ENCODE results near the gene LSAMP. TPM values are rescaled to one million over a fixed set of nuclear protein-coding genes. Genes with fewer than 3 reads are reported as not detected.

LSAMP gene
- total and polyA plus RNA-seq, 5 donors from 2014 or later = not detected

DNA sequence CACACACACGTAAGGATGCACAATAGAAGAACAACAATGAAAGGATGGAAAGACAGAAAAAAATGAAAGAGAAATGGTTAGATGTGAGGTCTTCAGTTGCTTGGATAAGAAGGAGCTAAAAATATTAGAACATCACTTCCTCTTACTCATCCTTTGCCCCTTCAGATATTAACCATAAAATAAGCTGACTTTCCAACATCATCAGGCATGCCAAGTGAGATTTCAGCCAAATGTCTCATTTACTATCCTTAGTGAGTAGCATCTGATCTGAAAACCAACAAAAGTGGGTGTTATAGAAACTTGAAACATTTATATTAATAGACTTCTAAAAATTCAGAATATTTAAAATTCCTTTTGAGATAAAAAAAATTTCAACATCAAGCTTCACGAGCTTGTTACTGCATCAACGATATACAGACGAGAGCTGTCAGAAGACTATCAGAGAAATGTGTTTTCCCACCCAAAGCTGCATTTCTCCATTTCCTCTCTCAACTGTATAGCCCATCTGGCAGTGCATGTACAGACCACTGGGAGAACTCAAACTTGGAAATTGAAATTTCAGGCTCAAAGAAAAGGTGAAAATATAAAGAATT lies 25.4 kb upstream of the LSAMP start:
- Mint-ChIP-seq H3K4me3 (no peak overlapping the region), H3K36me3 (no peaks in the 10 kb centered on the region), H3K27me3 (no peaks in the 10 kb centered on the region), H3K9me3 (peaks cover 0 to 19% (median 5%) of the 10 kb centered on the region in 7 donors), H3K4me1 (no peaks in the 10 kb centered on the region), H3K27ac (no peak overlapping the region)
- no peak for ATAC-seq (ENCODE audit: low read depth in 2 of 2)
- Histone ChIP-seq H3K36me3 (ENCODE audit: control insufficient read depth, insufficient read depth, low read length) (no peaks in the 10 kb centered on the region), H3K4me1 (ENCODE audit: control insufficient read depth, insufficient read depth, low read length, poor library complexity, severe bottlenecking) (no peaks in the 10 kb centered on the region), H3K27ac (ENCODE audit: insufficient read depth, low read length, poor library complexity, severe bottlenecking) (no peak overlapping the region), H3K9me3 (ENCODE audit: control insufficient read depth in 2 of 2, low read length in 2 of 2) (no peaks in the 10 kb centered on the region), H3K4me3 (ENCODE audit: low read depth, low read length) (no peak overlapping the region), H3K27me3 (ENCODE audit: control insufficient read depth, insufficient read depth, low read length) (no peaks in the 10 kb centered on the region)
- DNase-seq = no peak

DNA sequence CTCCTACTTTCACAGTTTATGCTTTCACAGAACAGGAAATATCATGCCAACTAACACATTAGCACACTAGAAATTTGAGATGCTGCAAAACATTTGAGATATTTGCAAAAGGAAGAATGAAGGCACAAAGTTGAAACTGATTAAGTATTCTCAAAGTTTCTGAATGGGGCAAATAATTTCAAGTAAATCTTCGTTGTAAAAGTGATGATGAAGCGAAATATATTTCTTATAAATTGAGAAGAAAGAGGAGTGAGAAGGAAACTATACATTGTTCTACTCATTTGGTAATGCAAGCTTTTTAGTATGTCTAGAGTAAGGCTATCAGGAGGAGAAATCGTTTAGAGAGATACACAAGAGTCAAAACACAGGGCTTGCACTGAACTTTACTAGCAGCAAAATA lies 24.3 kb upstream of the LSAMP start:
- H3K27ac Mint-ChIP-seq = no peak overlapping the region
- no peak overlapping the region for H3K4me3 Mint-ChIP-seq
- Histone ChIP-seq H3K9me3 (ENCODE audit: control insufficient read depth in 2 of 2, low read length in 2 of 2) (no peaks in the 10 kb centered on the region), H3K27ac (ENCODE audit: insufficient read depth, low read length, poor library complexity, severe bottlenecking) (no peak overlapping the region), H3K36me3 (ENCODE audit: control insufficient read depth, insufficient read depth, low read length) (no peaks in the 10 kb centered on the region), H3K4me1 (ENCODE audit: control insufficient read depth, insufficient read depth, low read length, poor library complexity, severe bottlenecking) (no peaks in the 10 kb centered on the region), H3K27me3 (ENCODE audit: control insufficient read depth, insufficient read depth, low read length) (no peaks in the 10 kb centered on the region), H3K4me3 (ENCODE audit: low read depth, low read length) (no peak overlapping the region)
- H3K4me1 Mint-ChIP-seq = no peaks in the 10 kb centered on the region
- H3K9me3 Mint-ChIP-seq = peaks cover 0 to 14% (median 4%) of the 10 kb centered on the region in 7 donors
- no peak for DNase-seq
- H3K27me3 Mint-ChIP-seq = no peaks in the 10 kb centered on the region
- no peak for ATAC-seq (ENCODE audit: low read depth in 2 of 2)
- no peaks in the 10 kb centered on the region for H3K36me3 Mint-ChIP-seq

DNA sequence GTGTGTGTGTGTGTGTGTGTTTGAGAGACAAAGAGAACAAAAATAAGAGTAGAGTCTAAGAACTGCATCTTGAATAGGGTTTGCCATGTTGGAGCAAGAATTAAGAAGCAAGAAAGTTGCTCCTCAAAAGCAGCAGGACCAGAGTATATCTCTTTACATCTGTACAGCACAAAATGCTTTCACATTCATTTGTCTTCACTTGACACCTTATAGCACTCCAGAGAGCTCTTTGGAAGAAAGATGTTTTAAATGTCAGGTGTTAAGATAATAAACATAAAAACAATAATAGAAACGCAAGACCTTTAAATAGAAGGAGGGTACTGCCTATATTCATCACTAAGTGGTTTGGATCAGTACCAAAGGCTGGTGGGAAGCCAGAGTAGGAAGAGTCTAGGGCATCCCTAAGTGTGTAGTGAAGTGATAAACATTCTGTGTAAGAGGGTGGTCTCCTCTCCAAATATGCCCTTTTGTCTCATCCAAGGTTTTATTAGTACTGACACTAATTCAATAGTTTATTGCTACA lies 19.1 kb upstream of the LSAMP start:
- Mint-ChIP-seq H3K4me1 (no peaks in the 10 kb centered on the region), H3K27me3 (no peaks in the 10 kb centered on the region), H3K9me3 (peaks cover 0 to 7% (median 2%) of the 10 kb centered on the region in 7 donors), H3K4me3 (no peak overlapping the region), H3K36me3 (no peaks in the 10 kb centered on the region), H3K27ac (no peak overlapping the region)
- ATAC-seq (ENCODE audit: low read depth in 2 of 2) (no peak), DNase-seq (no peak)
- no peaks in the 10 kb centered on the region for H3K36me3 ChIP-seq (ENCODE audit: control insufficient read depth, insufficient read depth, low read length)
- H3K4me3 ChIP-seq (ENCODE audit: low read depth, low read length) = no peak overlapping the region
- H3K27me3 ChIP-seq (ENCODE audit: control insufficient read depth, insufficient read depth, low read length) = no peaks in the 10 kb centered on the region
- H3K4me1 ChIP-seq (ENCODE audit: control insufficient read depth, insufficient read depth, low read length, poor library complexity, severe bottlenecking) = no peaks in the 10 kb centered on the region
- H3K27ac ChIP-seq (ENCODE audit: insufficient read depth, low read length, poor library complexity, severe bottlenecking) = no peak overlapping the region
- no peaks in the 10 kb centered on the region for H3K9me3 ChIP-seq (ENCODE audit: control insufficient read depth in 2 of 2, low read length in 2 of 2)

DNA sequence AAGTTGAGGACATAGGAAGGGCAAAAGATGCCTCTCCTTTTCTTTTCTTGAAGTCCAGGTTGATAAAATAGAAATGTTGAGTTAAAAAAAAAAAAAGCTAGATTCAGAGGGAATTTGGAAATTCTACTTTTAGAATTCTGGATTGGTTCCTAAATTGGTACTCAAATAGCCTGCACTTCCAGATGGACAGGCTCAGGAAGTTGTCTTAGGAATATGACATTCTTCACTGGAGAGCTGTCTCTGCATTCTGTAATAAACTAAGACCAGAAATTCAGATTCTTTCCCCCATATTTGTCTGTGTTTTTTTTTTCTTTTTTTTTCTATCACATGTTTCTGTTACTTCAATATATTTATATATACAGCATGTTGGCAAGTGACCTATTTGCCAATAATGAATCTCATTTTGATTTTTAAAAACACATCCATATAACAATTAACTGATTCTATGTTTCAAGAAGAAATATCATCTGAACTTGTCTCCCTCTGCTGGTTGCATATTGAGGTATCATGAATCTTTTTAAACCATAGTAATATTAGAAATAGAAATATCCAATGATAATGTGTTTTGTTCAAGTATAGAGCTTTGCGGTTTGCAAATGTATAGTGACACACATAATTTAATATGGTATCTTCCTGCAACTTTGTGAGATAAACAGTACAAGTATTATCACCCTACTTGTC lies 8.5 kb upstream of the LSAMP start:
- Histone ChIP-seq H3K27ac (ENCODE audit: insufficient read depth, low read length, poor library complexity, severe bottlenecking) (no peak overlapping the region), H3K36me3 (ENCODE audit: control insufficient read depth, insufficient read depth, low read length) (no peaks in the 10 kb centered on the region), H3K4me3 (ENCODE audit: low read depth, low read length) (no peak overlapping the region), H3K9me3 (ENCODE audit: control insufficient read depth in 2 of 2, low read length in 2 of 2) (no peaks in the 10 kb centered on the region), H3K4me1 (ENCODE audit: control insufficient read depth, insufficient read depth, low read length, poor library complexity, severe bottlenecking) (no peaks in the 10 kb centered on the region), H3K27me3 (ENCODE audit: control insufficient read depth, insufficient read depth, low read length) (no peaks in the 10 kb centered on the region)
- Mint-ChIP-seq H3K27me3 (no peaks in the 10 kb centered on the region), H3K36me3 (no peaks in the 10 kb centered on the region), H3K9me3 (peaks cover 2 to 21% (median 5%) of the 10 kb centered on the region in 7 donors), H3K4me1 (no peaks in the 10 kb centered on the region), H3K27ac (no peak overlapping the region), H3K4me3 (no peak overlapping the region)
- DNase-seq (no peak), ATAC-seq (ENCODE audit: low read depth in 2 of 2) (no peak)

DNA sequence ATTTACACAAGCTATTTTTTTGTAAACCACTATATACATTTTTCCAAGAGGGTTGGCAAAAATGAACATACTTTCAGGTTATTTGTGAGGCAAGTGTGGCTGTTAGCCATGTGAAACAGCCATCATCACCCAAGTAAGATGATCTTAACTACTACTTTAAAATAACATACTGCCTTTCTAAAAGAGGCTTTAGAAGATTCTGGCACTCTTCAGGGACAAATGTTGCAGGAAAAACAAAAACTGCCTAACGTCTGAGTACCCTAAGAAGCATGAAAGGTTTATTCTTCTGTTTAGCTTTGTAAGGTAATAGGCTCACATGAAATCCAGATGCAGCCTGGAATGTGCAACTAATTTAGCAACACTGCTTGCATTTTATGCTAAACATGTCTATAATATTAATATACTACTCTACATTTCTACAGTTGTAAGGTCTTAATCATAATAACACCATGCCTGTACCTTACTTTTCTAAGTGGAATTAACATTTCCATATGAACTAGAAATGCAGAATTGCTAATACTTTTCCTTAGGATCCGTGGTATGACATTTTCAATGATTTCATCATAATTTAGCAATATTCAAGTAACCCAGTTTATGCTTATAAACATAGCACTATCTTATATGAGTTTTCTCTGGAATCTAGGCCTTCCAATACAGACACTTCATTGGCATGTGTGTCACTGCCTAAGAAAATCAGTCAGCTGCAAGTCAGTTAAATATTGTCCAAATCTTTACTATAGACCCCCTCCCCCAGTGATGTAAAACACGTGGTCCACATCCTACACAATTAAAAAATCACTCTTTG lies 4.5 kb upstream of the LSAMP start:
- Histone ChIP-seq H3K4me3 (ENCODE audit: low read depth, low read length) (no peak overlapping the region), H3K9me3 (ENCODE audit: control insufficient read depth in 2 of 2, low read length in 2 of 2) (no peaks in the 10 kb centered on the region), H3K4me1 (ENCODE audit: control insufficient read depth, insufficient read depth, low read length, poor library complexity, severe bottlenecking) (no peaks in the 10 kb centered on the region), H3K27ac (ENCODE audit: insufficient read depth, low read length, poor library complexity, severe bottlenecking) (no peak overlapping the region), H3K27me3 (ENCODE audit: control insufficient read depth, insufficient read depth, low read length) (no peaks in the 10 kb centered on the region), H3K36me3 (ENCODE audit: control insufficient read depth, insufficient read depth, low read length) (no peaks in the 10 kb centered on the region)
- Mint-ChIP-seq H3K27ac (no peak overlapping the region), H3K27me3 (no peaks in the 10 kb centered on the region), H3K4me1 (no peaks in the 10 kb centered on the region), H3K9me3 (peaks cover 2 to 26% (median 5%) of the 10 kb centered on the region in 7 donors), H3K36me3 (no peaks in the 10 kb centered on the region), H3K4me3 (no peak overlapping the region)
- ATAC-seq (ENCODE audit: low read depth in 2 of 2) = no peak
- DNase-seq = no peak

DNA sequence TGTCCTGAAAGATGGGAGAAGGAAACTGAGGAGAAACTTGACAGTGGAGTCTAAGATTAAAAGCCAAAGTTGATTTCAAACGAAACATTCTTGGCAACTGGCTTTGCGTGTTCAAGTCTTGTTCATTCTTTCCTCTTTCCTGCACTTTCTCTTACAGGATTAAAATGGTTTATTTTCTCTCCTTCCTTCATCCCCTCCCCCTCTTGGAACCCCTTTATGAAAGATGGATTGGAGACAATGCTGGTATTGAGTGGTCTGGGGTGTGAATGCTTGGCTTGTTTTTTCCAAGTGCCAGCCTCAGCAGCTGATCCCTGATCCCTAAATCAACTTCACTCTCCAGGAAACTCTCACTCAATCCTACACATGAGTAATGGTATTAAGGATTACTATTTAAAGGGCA lies 703 bp upstream of the LSAMP start:
- DNase-seq (no peak), ATAC-seq (ENCODE audit: low read depth in 2 of 2) (no peak)
- no peaks in the 10 kb centered on the region for H3K36me3 ChIP-seq (ENCODE audit: control insufficient read depth, insufficient read depth, low read length)
- Mint-ChIP-seq H3K4me1 (no peaks in the 10 kb centered on the region), H3K27ac (no peak overlapping the region), H3K36me3 (no peaks in the 10 kb centered on the region), H3K27me3 (no peaks in the 10 kb centered on the region), H3K9me3 (peaks cover 0 to 23% (median 2%) of the 10 kb centered on the region in 7 donors), H3K4me3 (no peak overlapping the region)
- no peak overlapping the region for H3K4me3 ChIP-seq (ENCODE audit: low read depth, low read length)
- peaks cover 0 to 2% of the 10 kb centered on the region in 2 experiments for H3K9me3 ChIP-seq (ENCODE audit: control insufficient read depth in 2 of 2, low read length in 2 of 2)
- H3K27me3 ChIP-seq (ENCODE audit: control insufficient read depth, insufficient read depth, low read length) = no peaks in the 10 kb centered on the region
- H3K4me1 ChIP-seq (ENCODE audit: control insufficient read depth, insufficient read depth, low read length, poor library complexity, severe bottlenecking) = no peaks in the 10 kb centered on the region
- H3K27ac ChIP-seq (ENCODE audit: insufficient read depth, low read length, poor library complexity, severe bottlenecking) = no peak overlapping the region

DNA sequence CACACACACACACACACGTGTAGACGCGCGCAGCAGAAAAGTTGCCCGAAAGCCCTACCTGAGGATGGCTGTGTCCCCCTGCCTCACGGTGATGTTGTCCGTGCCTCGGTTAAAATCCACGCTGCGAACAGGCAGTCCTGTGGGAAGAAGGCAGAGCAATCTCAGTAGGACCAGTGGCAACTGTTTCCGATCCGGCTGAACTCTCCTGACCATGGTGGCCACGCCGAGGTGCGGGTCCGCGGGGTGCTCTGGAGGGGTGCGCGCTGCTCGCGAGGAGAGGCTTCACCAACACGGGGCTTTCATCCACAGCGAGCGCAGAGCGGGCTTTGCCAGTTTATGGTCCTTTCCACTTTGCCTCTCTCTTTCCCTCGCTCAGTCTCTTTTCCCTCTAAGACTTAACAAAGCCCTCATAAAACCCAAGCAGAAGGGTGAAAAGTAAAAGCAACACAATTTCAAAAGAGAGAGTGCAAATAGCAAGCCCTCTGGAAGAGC lies 422 bp downstream of the LSAMP start:
- Mint-ChIP-seq H3K36me3 (no peaks in the 10 kb centered on the region), H3K9me3 (peaks cover 0 to 15% (median 2%) of the 10 kb centered on the region in 7 donors), H3K4me3 (no peak overlapping the region)

More for the DNA sequence above, 422 bp downstream of the LSAMP start:
- Mint-ChIP-seq H3K27ac (no peak overlapping the region), H3K4me1 (no peaks in the 10 kb centered on the region), H3K27me3 (no peaks in the 10 kb centered on the region)
- no peaks in the 10 kb centered on the region for H3K27me3 ChIP-seq (ENCODE audit: control insufficient read depth, insufficient read depth, low read length)
- no peaks in the 10 kb centered on the region for H3K4me1 ChIP-seq (ENCODE audit: control insufficient read depth, insufficient read depth, low read length, poor library complexity, severe bottlenecking)
- no peak overlapping the region for H3K27ac ChIP-seq (ENCODE audit: insufficient read depth, low read length, poor library complexity, severe bottlenecking)
- ATAC-seq (ENCODE audit: low read depth in 2 of 2) (no peak), DNase-seq (no peak)
- peaks cover 0 to 2% of the 10 kb centered on the region in 2 experiments for H3K9me3 ChIP-seq (ENCODE audit: control insufficient read depth in 2 of 2, low read length in 2 of 2)
- no peak overlapping the region for H3K4me3 ChIP-seq (ENCODE audit: low read depth, low read length)
- H3K36me3 ChIP-seq (ENCODE audit: control insufficient read depth, insufficient read depth, low read length) = no peaks in the 10 kb centered on the region
